Transverse colon (tissue), 3 donors: ENCODE measurements around the gene BBC3.

Experiments used
- CTCF ChIP-seq, 5 experiments: fragments of 200-600 bp in 3 of 5; fragments of 450-650 bp in 2 of 5; sonication (generic) in 3 of 5; IDR thresholded peaks; 1 replicate in 2 of 5; 2 replicates in 3 of 5; pipeline ENCODE4 v1.5.1; 2016 to 2017; ENCODE audit warnings: antibody characterized with exemption in 5 of 5, inconsistent platforms in 3 of 5, mild to moderate bottlenecking in 2 of 5, moderate library complexity in 1 of 5
- EP300 ChIP-seq: sonication (generic); formaldehyde crosslinking; IDR thresholded peaks from one replicate; pipeline ENCODE4 v1.6.1; 2017; ENCODE audit warnings: antibody characterized with exemption, low read depth

DNA sequence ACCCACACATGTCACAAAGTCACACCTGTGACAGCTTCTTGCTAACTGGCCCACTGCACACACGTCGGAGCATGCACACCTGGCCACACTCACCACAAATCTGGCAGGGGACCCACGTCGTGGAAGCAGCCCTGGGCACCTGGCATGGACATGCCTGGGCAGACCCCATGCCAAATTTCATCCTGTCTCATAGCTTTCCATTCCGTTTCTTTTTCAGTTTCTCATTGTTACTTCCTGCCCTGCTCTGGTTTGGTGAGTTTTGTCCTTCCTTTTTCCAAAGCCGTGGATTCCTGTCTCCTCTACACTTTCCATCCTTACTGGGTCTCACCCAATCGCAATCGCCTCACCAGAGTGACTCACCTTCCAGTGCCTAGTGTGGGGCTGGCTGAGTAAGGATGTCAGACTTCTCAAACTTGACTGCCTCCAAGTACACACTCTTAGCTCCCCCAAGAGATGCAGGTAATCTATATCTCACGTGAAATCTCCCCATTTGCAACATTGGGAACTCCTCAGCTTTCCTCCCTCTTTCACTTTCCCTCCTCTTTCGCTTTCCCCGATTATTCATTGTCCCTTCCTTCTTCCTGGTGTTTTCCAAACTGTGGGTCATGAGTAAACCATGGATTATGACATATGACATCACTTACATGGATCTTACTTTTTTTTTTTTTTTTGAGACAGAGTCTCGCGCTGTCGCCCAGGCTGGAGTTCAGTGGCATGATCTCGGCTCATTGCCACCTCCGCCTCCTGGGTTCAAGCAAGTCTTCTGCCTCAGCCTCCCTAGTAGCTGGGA lies 1.6 kb upstream of the BBC3 start:
- TF ChIP-seq CTCF (IDR thresholded peaks at IDR 0.05) (no peak), EP300 (no peak)
